ENCODE results near the gene MCOLN2. TPM values are rescaled to one million over a fixed set of nuclear protein-coding genes. Genes with fewer than 3 reads are reported as not detected.

Gene MCOLN2
- total RNA-seq, 1 donor from 2014 or later: not detected

DNA sequence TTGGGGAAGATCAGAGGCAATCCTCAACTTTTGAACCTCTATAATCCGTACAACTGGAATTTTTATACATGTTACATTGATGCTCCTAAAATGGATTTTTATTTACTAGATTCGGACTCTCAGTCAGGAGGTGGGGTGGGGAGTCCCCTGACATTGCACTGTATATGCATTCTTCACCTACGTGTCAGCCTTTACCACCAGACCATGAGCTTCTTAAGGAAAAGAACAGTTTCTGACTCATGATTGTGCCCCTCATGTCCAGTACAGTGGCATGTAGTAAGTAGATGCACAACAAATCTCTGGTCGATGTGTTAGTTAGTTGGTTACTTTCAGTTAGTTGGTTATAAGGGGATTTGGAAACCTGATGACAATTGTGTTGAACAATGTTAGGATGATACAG lies 119.3 kb downstream of the MCOLN2 start:
- Mint-ChIP-seq H3K36me3 (ENCODE audit: unreplicated experiment) (no peaks in the 10 kb centered on the region), H3K27ac (ENCODE audit: unreplicated experiment) (no peak overlapping the region), H3K4me1 (ENCODE audit: unreplicated experiment) (no peaks in the 10 kb centered on the region), H3K4me3 (ENCODE audit: unreplicated experiment) (no peak overlapping the region), H3K9me3 (ENCODE audit: unreplicated experiment) (no peaks in the 10 kb centered on the region), H3K27me3 (ENCODE audit: unreplicated experiment) (peaks cover 32% of the 10 kb centered on the region)
- DNase-seq (ENCODE audit: extremely low spot score, unreplicated experiment): no peak
- TF ChIP-seq, protein P1, sequence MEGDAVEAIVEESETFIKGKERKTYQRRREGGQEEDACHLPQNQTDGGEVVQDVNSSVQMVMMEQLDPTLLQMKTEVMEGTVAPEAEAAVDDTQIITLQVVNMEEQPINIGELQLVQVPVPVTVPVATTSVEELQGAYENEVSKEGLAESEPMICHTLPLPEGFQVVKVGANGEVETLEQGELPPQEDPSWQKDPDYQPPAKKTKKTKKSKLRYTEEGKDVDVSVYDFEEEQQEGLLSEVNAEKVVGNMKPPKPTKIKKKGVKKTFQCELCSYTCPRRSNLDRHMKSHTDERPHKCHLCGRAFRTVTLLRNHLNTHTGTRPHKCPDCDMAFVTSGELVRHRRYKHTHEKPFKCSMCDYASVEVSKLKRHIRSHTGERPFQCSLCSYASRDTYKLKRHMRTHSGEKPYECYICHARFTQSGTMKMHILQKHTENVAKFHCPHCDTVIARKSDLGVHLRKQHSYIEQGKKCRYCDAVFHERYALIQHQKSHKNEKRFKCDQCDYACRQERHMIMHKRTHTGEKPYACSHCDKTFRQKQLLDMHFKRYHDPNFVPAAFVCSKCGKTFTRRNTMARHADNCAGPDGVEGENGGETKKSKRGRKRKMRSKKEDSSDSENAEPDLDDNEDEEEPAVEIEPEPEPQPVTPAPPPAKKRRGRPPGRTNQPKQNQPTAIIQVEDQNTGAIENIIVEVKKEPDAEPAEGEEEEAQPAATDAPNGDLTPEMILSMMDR (IDR thresholded peaks at IDR 0.05): no peak

GRCh38 chr1:84876353-84876752 lies 120.6 kb downstream of the MCOLN2 start:
- Mint-ChIP-seq H3K4me1 (ENCODE audit: unreplicated experiment) (no peaks in the 10 kb centered on the region), H3K9me3 (ENCODE audit: unreplicated experiment) (no peaks in the 10 kb centered on the region), H3K27me3 (ENCODE audit: unreplicated experiment) (peaks cover 42% of the 10 kb centered on the region), H3K36me3 (ENCODE audit: unreplicated experiment) (no peaks in the 10 kb centered on the region), H3K4me3 (ENCODE audit: unreplicated experiment) (no peak overlapping the region), H3K27ac (ENCODE audit: unreplicated experiment) (no peak overlapping the region)
- TF ChIP-seq, protein P1 (IDR thresholded peaks at IDR 0.05): no peak
- no peak for DNase-seq (ENCODE audit: extremely low spot score, unreplicated experiment)

Other genes starting within 250 kb of the MCOLN2 start
- not detected in 2 replicates for gene LPAR3, start 103.9 kb downstream of the MCOLN2 start, total RNA-seq
- gene MCOLN3, start 51.4 kb upstream of the MCOLN2 start, total RNA-seq: 0.34 TPM in 1 of 2 replicates, not detected in the other
- 6.0 and 6.3 TPM in 2 replicates for gene SYDE2, start 203.9 kb upstream of the MCOLN2 start, total RNA-seq